Hepatocyte (in vitro differentiated cells): ENCODE measurements around the gene SPTBN2. TPM values are rescaled to one million over a fixed set of nuclear protein-coding genes. Genes with fewer than 3 reads are reported as not detected.

Experiments used
- DNase-seq: peaks from one replicate; pipeline ENCODE4 v3.0.0-alpha.2; 2016; ENCODE audit warnings: low spot score
- H2AFZ ChIP-seq: fragments of 200-600 bp; sonication (generic); 2 replicates; pipeline ENCODE4 v1.6.0; 2016; ENCODE audit warnings: antibody characterized with exemption, mild to moderate bottlenecking
- H3K27ac ChIP-seq: fragments of 200-600 bp; sonication (generic); 2 replicates; pipeline ENCODE4 v1.5.1; 2016; ENCODE audit warnings: mild to moderate bottlenecking
- H3K27me3 ChIP-seq: fragments of 200-600 bp; sonication (generic); 2 replicates; pipeline ENCODE4 v1.6.1; 2016
- H3K36me3 ChIP-seq: fragments of 200-600 bp; sonication (generic); replicated peaks from 2 replicates; pipeline ENCODE4 v1.5.1; 2016; ENCODE audit warnings: low read depth; ENCODE audit not compliant: insufficient read depth
- H3K4me1 ChIP-seq: fragments of 200-600 bp; sonication (generic); 2 replicates; pipeline ENCODE4 v1.5.1; 2016; ENCODE audit warnings: mild to moderate bottlenecking, moderate library complexity; ENCODE audit not compliant: insufficient read depth
- H3K4me2 ChIP-seq: fragments of 200-600 bp; sonication (generic); 2 replicates; pipeline ENCODE4 v1.6.0; 2016
- H3K4me3 ChIP-seq: fragments of 200-600 bp; sonication (generic); 2 replicates; pipeline ENCODE4 v1.5.1; 2016; ENCODE audit warnings: mild to moderate bottlenecking
- H3K79me2 ChIP-seq: fragments of 200-600 bp; sonication (generic); 2 replicates; pipeline ENCODE4 v1.6.0; 2017; ENCODE audit warnings: mild to moderate bottlenecking
- H3K9me2 ChIP-seq: fragments of 200-600 bp; sonication (generic); replicated peaks from 2 replicates; pipeline ENCODE4 v1.6.0; 2017; ENCODE audit warnings: mild to moderate bottlenecking; ENCODE audit not compliant: insufficient read depth
- H3K9me3 ChIP-seq: fragments of 200-600 bp; sonication (generic); 2 replicates; pipeline ENCODE4 v1.5.1; 2016; ENCODE audit warnings: low read depth, mild to moderate bottlenecking
- H4K20me1 ChIP-seq: fragments of 200-600 bp; sonication (generic); 2 replicates; pipeline ENCODE4 v1.6.0; 2016; ENCODE audit warnings: mild to moderate bottlenecking; ENCODE audit not compliant: insufficient read depth, poor library complexity, severe bottlenecking
- EZH2 ChIP-seq: fragments of 200-600 bp; sonication (generic); IDR thresholded peaks from 2 replicates; pipeline ENCODE4 v1.6.1; 2016; ENCODE audit warnings: antibody characterized with exemption, mild to moderate bottlenecking, borderline replicate concordance
- EZH2phosphoT487 ChIP-seq: fragments of 200-600 bp; sonication (generic); IDR thresholded peaks from one replicate; pipeline ENCODE4 v1.6.1; 2018; ENCODE audit warnings: antibody characterized with exemption, mild to moderate bottlenecking, low read depth, moderate library complexity; ENCODE audit not compliant: unreplicated experiment, severe bottlenecking
- WGBS: methylation state at CpG from one replicate; pipeline ENCODE4 v1.1.6; 2016; ENCODE audit warnings: low lambda C conversion rate; ENCODE audit errors: missing lambda C conversion rate; 5-methylcytosine and 5-hydroxymethylcytosine counted together
- polyA plus RNA-seq: library from polyadenylated mRNA; unstranded; fragments of >200 nt; fragmentation: Nextera tagmentation; extraction: Ambion mirVana; gene quantifications from 2 replicates; pipeline ENCODE4 v1.2.1, GENCODE V29; 2016
- total RNA-seq: library from RNA; depleted of rRNA; stranded (reverse); fragments of >200 nt; gene quantifications from 2 replicates; pipeline ENCODE4 v1.2.3, GENCODE V29; 2014
- TF ChIP-seq, protein P1 (sequence below): fragments of 200-600 bp; sonication (generic); IDR thresholded peaks from 2 replicates; pipeline ENCODE4 v1.5.1; 2016; ENCODE audit warnings: antibody characterized with exemption, mild to moderate bottlenecking; ENCODE audit not compliant: poor library complexity

The SPTBN2 gene
- total and polyA plus RNA-seq, 2 experiments from 2014 or later = 152 to 177 TPM

DNA sequence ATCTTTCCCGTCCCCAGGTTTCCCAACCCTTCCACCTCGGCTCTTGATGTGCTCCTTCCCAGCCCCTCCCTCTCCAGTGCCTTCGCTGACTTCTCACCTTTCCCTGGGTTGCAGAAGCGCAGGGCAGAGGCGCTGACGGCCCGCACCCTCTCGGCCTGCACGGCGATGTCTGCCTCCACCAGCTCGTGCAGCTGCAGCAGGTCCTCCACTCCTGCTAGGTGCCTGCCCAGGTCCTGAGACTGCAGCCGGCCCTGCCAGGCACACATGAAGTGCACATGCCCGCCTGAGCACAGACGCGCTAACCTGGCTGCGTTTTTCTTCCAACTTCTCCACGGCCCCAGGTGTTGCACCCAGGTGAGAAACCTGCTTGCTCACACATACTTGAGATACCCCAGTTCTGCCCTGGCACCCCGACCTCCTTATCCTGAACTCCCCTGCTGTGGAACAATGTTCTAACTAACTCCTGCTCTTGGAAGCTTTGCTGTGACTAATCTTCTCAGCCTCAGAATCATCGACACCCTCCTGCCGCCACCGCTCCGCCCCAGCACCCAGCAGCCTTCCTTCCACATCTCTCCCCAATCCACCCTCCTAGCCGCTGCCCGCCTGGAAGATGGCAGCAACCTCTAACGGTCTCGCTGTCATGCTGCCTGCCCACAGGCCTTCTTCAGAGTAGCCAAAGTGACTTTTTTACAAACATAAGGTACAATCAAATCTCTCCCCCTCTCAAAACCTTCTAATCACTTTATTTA lies 23.3 kb downstream of the SPTBN2 start:
- WGBS = 96% methylated on average over 26 of the region's 26 CpGs
- Histone ChIP-seq H3K4me2 (no peak overlapping the region), H3K27ac (no peak overlapping the region), H3K4me3 (no peak overlapping the region), H3K4me1 (no peaks in the 10 kb centered on the region), H3K79me2 (no peaks in the 10 kb centered on the region), H3K9me2 (no peaks in the 10 kb centered on the region), H4K20me1 (no peaks in the 10 kb centered on the region), H3K36me3 (no peaks in the 10 kb centered on the region), H2AFZ (no peak overlapping the region), H3K9me3 (no peaks in the 10 kb centered on the region), H3K27me3 (no peaks in the 10 kb centered on the region)
- TF ChIP-seq EZH2phosphoT487 (no peak), EZH2 (no peak)
- TF ChIP-seq, protein P1, sequence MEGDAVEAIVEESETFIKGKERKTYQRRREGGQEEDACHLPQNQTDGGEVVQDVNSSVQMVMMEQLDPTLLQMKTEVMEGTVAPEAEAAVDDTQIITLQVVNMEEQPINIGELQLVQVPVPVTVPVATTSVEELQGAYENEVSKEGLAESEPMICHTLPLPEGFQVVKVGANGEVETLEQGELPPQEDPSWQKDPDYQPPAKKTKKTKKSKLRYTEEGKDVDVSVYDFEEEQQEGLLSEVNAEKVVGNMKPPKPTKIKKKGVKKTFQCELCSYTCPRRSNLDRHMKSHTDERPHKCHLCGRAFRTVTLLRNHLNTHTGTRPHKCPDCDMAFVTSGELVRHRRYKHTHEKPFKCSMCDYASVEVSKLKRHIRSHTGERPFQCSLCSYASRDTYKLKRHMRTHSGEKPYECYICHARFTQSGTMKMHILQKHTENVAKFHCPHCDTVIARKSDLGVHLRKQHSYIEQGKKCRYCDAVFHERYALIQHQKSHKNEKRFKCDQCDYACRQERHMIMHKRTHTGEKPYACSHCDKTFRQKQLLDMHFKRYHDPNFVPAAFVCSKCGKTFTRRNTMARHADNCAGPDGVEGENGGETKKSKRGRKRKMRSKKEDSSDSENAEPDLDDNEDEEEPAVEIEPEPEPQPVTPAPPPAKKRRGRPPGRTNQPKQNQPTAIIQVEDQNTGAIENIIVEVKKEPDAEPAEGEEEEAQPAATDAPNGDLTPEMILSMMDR = no peak
- DNase-seq = no peak

DNA sequence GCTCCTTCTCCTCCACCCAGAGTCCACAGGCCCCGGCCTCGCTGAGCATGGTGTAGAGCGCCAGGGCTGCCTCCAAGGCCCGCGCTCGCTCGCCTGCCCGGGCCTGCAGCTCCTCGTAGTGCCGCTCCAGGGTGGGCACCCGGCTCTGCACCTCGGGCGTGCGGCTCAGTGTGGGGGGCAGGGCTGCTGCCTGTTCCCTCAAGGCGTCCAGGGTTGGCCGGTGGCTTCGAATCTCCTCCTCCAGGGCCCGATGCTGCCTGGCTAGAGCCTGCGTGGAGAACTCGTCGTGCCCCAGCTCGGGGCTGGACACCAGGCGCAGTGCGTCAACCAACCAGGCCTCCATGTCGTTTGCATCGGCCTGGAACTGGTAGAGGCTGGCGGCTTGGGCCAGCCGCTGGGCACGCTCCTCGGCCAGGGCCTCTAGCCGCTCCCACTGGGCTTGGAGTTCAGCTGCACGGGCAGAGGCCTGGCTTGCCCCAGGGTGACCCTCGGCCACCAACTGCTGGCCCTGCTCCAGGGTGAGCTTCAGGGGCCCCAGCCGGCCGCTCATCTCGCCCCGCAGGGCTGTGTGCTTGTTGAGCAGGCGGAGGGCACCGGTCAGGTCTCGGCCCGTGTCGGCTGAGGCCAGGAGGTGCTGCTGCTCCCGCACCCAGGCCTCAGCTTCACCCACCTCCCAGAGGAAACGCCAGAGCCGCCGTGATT lies 24.2 kb downstream of the SPTBN2 start:
- WGBS = 95% methylated on average over 44 of the region's 46 CpGs
- TF ChIP-seq, protein P1 = no peak
- TF ChIP-seq EZH2 = no peak
- DNase-seq = no peak
- Histone ChIP-seq H3K27ac (no peak overlapping the region), H4K20me1 (no peaks in the 10 kb centered on the region), H3K4me1 (no peaks in the 10 kb centered on the region), H3K9me2 (no peaks in the 10 kb centered on the region), H3K36me3 (no peaks in the 10 kb centered on the region), H3K4me3 (no peak overlapping the region), H3K79me2 (no peaks in the 10 kb centered on the region), H3K9me3 (no peaks in the 10 kb centered on the region), H2AFZ (no peak overlapping the region), H3K4me2 (no peak overlapping the region), H3K27me3 (no peaks in the 10 kb centered on the region)

DNA sequence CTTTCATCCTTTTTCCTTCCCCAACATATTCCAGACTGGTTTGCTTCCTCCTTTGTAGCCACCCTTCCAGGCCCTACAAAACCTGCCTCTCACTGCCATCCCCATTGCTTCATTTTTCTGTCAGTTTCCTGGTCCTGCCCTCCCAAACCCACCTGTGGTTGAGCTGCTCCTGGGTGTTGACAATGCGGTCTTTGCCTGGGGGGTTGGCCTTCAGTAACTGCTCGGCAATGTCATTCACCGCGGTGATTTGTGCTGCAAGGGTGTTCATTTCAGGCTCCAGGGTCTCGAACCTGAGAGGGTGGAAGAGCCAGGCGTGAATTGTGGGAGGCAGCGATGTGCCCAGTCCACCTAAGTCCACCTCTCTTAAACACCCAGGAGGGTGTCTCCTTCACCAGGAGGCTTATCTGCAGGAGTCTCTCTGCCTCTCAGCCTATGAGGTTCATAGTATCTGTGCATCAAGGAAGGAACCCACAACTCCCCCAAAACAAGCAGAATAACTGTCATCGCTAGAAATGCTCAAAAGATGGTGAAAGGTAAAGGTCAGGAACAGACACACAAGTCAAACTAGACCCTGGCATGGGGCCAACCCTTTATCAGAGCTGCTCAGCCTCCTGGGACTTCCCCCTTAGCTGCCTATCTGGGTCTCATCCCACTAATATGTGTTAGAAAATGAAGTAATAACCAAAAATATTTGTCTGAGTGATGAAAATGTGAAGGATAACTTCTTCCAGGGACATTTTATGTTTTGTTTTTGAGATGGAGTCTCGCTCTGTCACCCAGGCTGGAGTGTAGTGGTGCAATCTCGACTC lies 27.4 kb downstream of the SPTBN2 start:
- Histone ChIP-seq H3K9me3 (no peaks in the 10 kb centered on the region), H2AFZ (no peak overlapping the region), H3K27me3 (no peaks in the 10 kb centered on the region), H3K9me2 (no peaks in the 10 kb centered on the region), H3K27ac (no peak overlapping the region), H3K4me3 (no peak overlapping the region), H3K4me1 (no peaks in the 10 kb centered on the region), H3K79me2 (no peaks in the 10 kb centered on the region), H3K4me2 (no peak overlapping the region), H3K36me3 (no peaks in the 10 kb centered on the region), H4K20me1 (no peaks in the 10 kb centered on the region)
- WGBS = 95% methylated on average over 10 of the region's 10 CpGs
- DNase-seq = peak; percentile 56
- TF ChIP-seq, protein P1 = no peak
